Cardiac fibroblast (primary cell): ENCODE measurements around the gene OSBPL1A.

Experiments
- DNase-seq, 2 donors: peaks; one replicate each; pipeline versions ENCODE4 v3.0.0 to v3.0.0-alpha.2; 2010; ENCODE audit warnings: low read depth in 2 of 2
- H3K4me3 ChIP-seq, 2 donors: replicated peaks in 1 of 2; 1 replicate in 1 of 2; 2 replicates in 1 of 2; pipeline ENCODE4 v1.5.1; 2011; ENCODE audit warnings: low read depth in 2 of 2, low read length in 2 of 2, mild to moderate bottlenecking in 2 of 2, moderate library complexity in 1 of 2
- CTCF ChIP-seq: IDR thresholded peaks from one replicate; pipeline ENCODE4 v1.5.1; 2011; ENCODE audit warnings: low read depth, mild to moderate bottlenecking, low read length, inconsistent platforms

OSBPL1A gene

GRCh38 chr18:24333084-24333483, 64.5 kb downstream of the OSBPL1A start:
- no peak overlapping the region for H3K4me3 ChIP-seq
- no peak for TF ChIP-seq CTCF
- DNase-seq = no peak

- no peak overlapping the region for H3K4me3 ChIP-seq
- DNase-seq = no peak
- no peak for TF ChIP-seq CTCF
Observed at GRCh38 chr18:24326211-24326610, 71.4 kb downstream of the OSBPL1A start.

- peak; percentile 51 to 68 for DNase-seq
- H3K4me3 ChIP-seq = no peak overlapping the region
- no peak for TF ChIP-seq CTCF
Observed at GRCh38 chr18:24322584-24323136, 75.0 kb downstream of the OSBPL1A start.

- no peak overlapping the region for H3K4me3 ChIP-seq
- no peak for TF ChIP-seq CTCF
- no peak for DNase-seq
Observed at GRCh38 chr18:24321071-24321470, 76.6 kb downstream of the OSBPL1A start.

- H3K4me3 ChIP-seq = no peak overlapping the region
- DNase-seq = no peak
- no peak for TF ChIP-seq CTCF
Observed at GRCh38 chr18:24319757-24320156, 77.9 kb downstream of the OSBPL1A start.

- TF ChIP-seq CTCF = no peak
- DNase-seq = no peak
- H3K4me3 ChIP-seq = no peak overlapping the region
Observed at GRCh38 chr18:24317370-24317769, 80.3 kb downstream of the OSBPL1A start.

- H3K4me3 ChIP-seq = no peak overlapping the region
- no peak for TF ChIP-seq CTCF
- DNase-seq = peak in 1 of 2 donors; percentile 16
Observed at GRCh38 chr18:24315170-24315569, 82.5 kb downstream of the OSBPL1A start.
